HEK293 (cell line): ENCODE results near the gene GMIP.

Experiments
- CTCF ChIA-PET: fragments of 350-600 bp; formaldehyde crosslinking; extraction: SDS; loops from one replicate; lab custom pipeline; 2021; ENCODE audit warnings: antibody characterized with exemption; lab: Yijun Ruan, JAX
- POLR2A ChIA-PET: fragments of 300-600 bp; formaldehyde crosslinking; extraction: SDS; loops from one replicate; lab custom pipeline; 2020; ENCODE audit warnings: antibody characterized with exemption, inconsistent platforms; lab: Yijun Ruan, JAX
- H3K27ac ChIP-seq: fragments of 200-500 bp; sonication (Bioruptor generic); 2 replicates; pipeline ENCODE4 v1.5.1; 2014; ENCODE audit warnings: low read depth, low read length, control low read depth, inconsistent platforms; ENCODE audit errors: extremely low read depth
- H3K36me3 ChIP-seq, 2 experiments: fragments of 200-500 bp in 1 of 2; sonication (Bioruptor generic) in 1 of 2; 1 replicate in 1 of 2; 2 replicates in 1 of 2; pipeline ENCODE4 v1.5.1; 2014 to 2017; ENCODE audit warnings: inconsistent platforms in 2 of 2, low read length in 2 of 2; ENCODE audit not compliant: control insufficient read depth in 2 of 2, insufficient read depth in 1 of 2
- H3K4me1 ChIP-seq: fragments of 200-500 bp; sonication (Bioruptor generic); 2 replicates; pipeline ENCODE4 v1.5.1; 2014; ENCODE audit warnings: mild to moderate bottlenecking, low read length, inconsistent platforms; ENCODE audit not compliant: control insufficient read depth, insufficient read depth
- H3K4me3 ChIP-seq: 2 replicates; pipeline ENCODE4 v1.5.1; 2011; ENCODE audit warnings: low read depth, mild to moderate bottlenecking, control low read depth, low read length, moderate library complexity
- H3K9me3 ChIP-seq: fragments of 200-500 bp; sonication (Bioruptor generic); 2 replicates; pipeline ENCODE4 v1.5.1; 2014; ENCODE audit warnings: low read depth, low read length, inconsistent platforms; ENCODE audit not compliant: control insufficient read depth, insufficient read depth
- CTCF ChIP-seq: fragments of 450-650 bp; formaldehyde crosslinking; IDR thresholded peaks from 2 replicates; pipeline ENCODE4 v1.5.1; 2016; ENCODE audit warnings: missing biosample characterization, missing genetic modification characterization
- GFI1B ChIP-seq: fragments of 450-650 bp; formaldehyde crosslinking; IDR thresholded peaks from 2 replicates; pipeline ENCODE4 v1.5.1; 2016; ENCODE audit warnings: missing biosample characterization, missing genetic modification characterization
- GLI4 ChIP-seq: fragments of 450-650 bp; formaldehyde crosslinking; IDR thresholded peaks from 2 replicates; pipeline ENCODE4 v1.5.1; 2016; ENCODE audit warnings: missing biosample characterization, missing genetic modification characterization
- HIC1 ChIP-seq: fragments of 450-650 bp; formaldehyde crosslinking; IDR thresholded peaks from 2 replicates; pipeline ENCODE4 v1.5.1; 2016; ENCODE audit warnings: missing biosample characterization, missing genetic modification characterization
- KLF9 ChIP-seq: fragments of 450-650 bp; formaldehyde crosslinking; IDR thresholded peaks from 2 replicates; pipeline ENCODE4 v1.5.1; 2016; ENCODE audit warnings: missing biosample characterization, missing genetic modification characterization, low read depth
- PRDM1 ChIP-seq: fragments of 450-650 bp; formaldehyde crosslinking; IDR thresholded peaks from 2 replicates; pipeline ENCODE4; 2016; ENCODE audit warnings: missing biosample characterization, missing genetic modification characterization
- PRDM10 ChIP-seq: fragments of 450-650 bp; formaldehyde crosslinking; IDR thresholded peaks from 2 replicates; pipeline ENCODE4 v1.5.1; 2016; ENCODE audit warnings: missing biosample characterization, missing genetic modification characterization
- ZBTB48 ChIP-seq: fragments of 450-650 bp; formaldehyde crosslinking; IDR thresholded peaks from 2 replicates; pipeline ENCODE4 v1.5.1; 2016; ENCODE audit warnings: missing biosample characterization, missing genetic modification characterization
- ZBTB8A ChIP-seq: fragments of 450-650 bp; formaldehyde crosslinking; IDR thresholded peaks from 2 replicates; pipeline ENCODE4 v1.5.1; 2016; ENCODE audit warnings: missing biosample characterization, missing genetic modification characterization
- ZFHX2 ChIP-seq: fragments of 450-650 bp; formaldehyde crosslinking; conservative IDR thresholded peaks from 2 replicates; pipeline ENCODE4 v1.5.1; 2016; ENCODE audit warnings: missing biosample characterization, missing genetic modification characterization
- ZIC2 ChIP-seq: fragments of 450-650 bp; formaldehyde crosslinking; IDR thresholded peaks from 2 replicates; pipeline ENCODE4 v1.5.1; 2016; ENCODE audit warnings: missing biosample characterization, missing genetic modification characterization
- ZNF138 ChIP-seq: fragments of 450-650 bp; formaldehyde crosslinking; IDR thresholded peaks from 2 replicates; pipeline ENCODE4 v1.5.1; 2016; ENCODE audit warnings: missing biosample characterization, missing genetic modification characterization, borderline replicate concordance
- ZNF148 ChIP-seq: fragments of 450-650 bp; formaldehyde crosslinking; IDR thresholded peaks from 2 replicates; pipeline ENCODE4 v1.5.0; 2017; ENCODE audit warnings: missing biosample characterization, missing genetic modification characterization, borderline replicate concordance
- ZNF341 ChIP-seq: fragments of 450-650 bp; formaldehyde crosslinking; IDR thresholded peaks from 2 replicates; pipeline ENCODE4; 2016; ENCODE audit warnings: low read depth, missing biosample characterization, missing genetic modification characterization
- ZNF350 ChIP-seq: fragments of 450-650 bp; formaldehyde crosslinking; IDR thresholded peaks from 2 replicates; pipeline ENCODE4 v1.5.0; 2017; ENCODE audit warnings: missing biosample characterization, mild to moderate bottlenecking, missing genetic modification characterization
- ZNF426 ChIP-seq: fragments of 450-650 bp; formaldehyde crosslinking; IDR thresholded peaks from 2 replicates; pipeline ENCODE4 v1.5.1; 2017; ENCODE audit warnings: missing biosample characterization, missing genetic modification characterization, mild to moderate bottlenecking, inconsistent platforms, moderate library complexity
- ZNF560 ChIP-seq: fragments of 450-650 bp; formaldehyde crosslinking; IDR thresholded peaks from 2 replicates; pipeline ENCODE4 v1.5.1; 2017; ENCODE audit warnings: missing biosample characterization, missing genetic modification characterization, borderline replicate concordance
- ZSCAN18 ChIP-seq: fragments of 450-650 bp; formaldehyde crosslinking; IDR thresholded peaks from 2 replicates; pipeline ENCODE4 v1.5.1; 2016; ENCODE audit warnings: missing biosample characterization, missing genetic modification characterization
- TF ChIP-seq, protein P1 (sequence below): fragments of 450-650 bp; formaldehyde crosslinking; IDR thresholded peaks from 2 replicates; pipeline ENCODE4 v1.5.1; 2016; ENCODE audit warnings: missing biosample characterization, missing genetic modification characterization
- TF ChIP-seq, protein P2 (sequence below): fragments of 450-650 bp; formaldehyde crosslinking; IDR thresholded peaks from 2 replicates; pipeline ENCODE4 v1.5.1; 2016; ENCODE audit warnings: missing biosample characterization, missing genetic modification characterization

GMIP gene

DNA sequence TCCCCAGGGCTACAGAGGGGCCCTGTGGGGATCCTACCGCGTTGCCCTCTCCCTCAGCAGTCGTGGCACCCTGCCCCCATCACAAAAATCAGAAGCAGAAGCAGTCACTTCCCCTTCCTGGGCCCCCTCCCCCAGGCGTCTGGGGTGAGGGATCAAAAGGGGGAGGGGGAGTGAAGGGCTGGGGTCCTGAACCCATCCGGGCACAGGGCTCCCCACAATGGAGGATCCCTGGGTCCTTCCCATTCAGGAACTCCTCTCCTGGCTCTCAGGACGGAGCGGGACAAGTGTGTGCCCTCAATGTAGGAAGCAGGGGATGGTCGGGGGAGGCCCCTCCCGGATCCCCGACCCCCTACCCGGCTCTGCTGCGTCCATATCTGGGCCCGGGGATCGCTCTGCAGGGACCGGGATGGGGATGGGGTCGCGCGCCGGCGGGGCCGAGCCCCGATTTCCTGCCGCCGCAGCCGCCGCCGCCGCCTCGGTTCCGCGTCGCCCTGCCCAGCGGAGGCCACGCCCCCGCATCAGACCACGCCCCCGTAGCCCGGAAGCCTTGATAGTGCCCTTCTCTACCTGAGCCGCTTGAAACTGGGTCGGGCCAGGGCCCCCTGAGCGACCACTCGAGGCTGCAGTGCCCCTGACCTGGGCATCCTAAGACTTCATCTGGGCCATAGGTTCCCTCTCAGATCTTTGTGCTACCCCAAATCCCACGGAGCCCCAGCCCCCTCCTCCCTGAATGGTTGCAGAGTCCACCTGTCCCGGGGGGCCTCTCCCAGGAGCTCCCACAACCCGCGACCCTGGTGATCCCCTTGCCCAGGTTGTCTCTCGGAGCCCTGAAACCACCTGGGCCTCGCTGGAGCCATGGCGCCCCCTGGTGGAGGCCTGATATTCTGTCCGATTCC, at the start of gene GMIP:
TSS of gene GMIP (minus strand) at position 500 of the 896 bp plus-strand sequence. CDS start at position 372, 128 bp downstream.
- peak within 1 kb of the TSS; percentile 81 for H3K4me3 ChIP-seq
- H3K4me1 ChIP-seq: no peaks in the 10 kb centered on the region
- ChIA-PET CTCF (interaction anchor here (0.7 to 2.5 kb wide), 13 partner anchors 8 to 153 kb away, joined by 3 to 47 read pairs (median 4); no protein-coding TSS in a partner anchor), POLR2A (no interaction called here)
- H3K27ac ChIP-seq: peak within 1 kb of the TSS; percentile 46; the same call in 1 of the 2 replicates
- H3K9me3 ChIP-seq: no peaks in the 10 kb centered on the region
- H3K36me3 ChIP-seq: peaks cover 6 to 43% of the 10 kb centered on the region in 2 experiments; a peak in 2 of 3 replicates
- TF ChIP-seq ZBTB48: peak; percentile 73
- TF ChIP-seq, protein P1, sequence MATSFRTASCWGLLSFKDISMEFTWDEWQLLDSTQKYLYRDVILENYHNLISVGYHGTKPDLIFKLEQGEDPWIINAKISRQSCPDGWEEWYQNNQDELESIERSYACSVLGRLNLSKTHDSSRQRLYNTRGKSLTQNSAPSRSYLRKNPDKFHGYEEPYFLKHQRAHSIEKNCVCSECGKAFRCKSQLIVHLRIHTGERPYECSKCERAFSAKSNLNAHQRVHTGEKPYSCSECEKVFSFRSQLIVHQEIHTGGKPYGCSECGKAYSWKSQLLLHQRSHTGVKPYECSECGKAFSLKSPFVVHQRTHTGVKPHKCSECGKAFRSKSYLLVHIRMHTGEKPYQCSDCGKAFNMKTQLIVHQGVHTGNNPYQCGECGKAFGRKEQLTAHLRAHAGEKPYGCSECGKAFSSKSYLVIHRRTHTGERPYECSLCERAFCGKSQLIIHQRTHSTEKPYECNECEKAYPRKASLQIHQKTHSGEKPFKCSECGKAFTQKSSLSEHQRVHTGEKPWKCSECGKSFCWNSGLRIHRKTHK (tag by site-specific recombination): no peak
- no peak for TF ChIP-seq ZNF138 (tag by site-specific recombination)
- peak; percentile 64 for TF ChIP-seq ZBTB8A (tag by site-specific recombination)
- TF ChIP-seq ZNF341 (tag by site-specific recombination): no peak
- TF ChIP-seq ZFHX2 (tag by site-specific recombination): no peak; the same call in 1 of the 2 replicates
- peak; percentile 34; the same call in 1 of the 2 replicates for TF ChIP-seq HIC1
- no peak for TF ChIP-seq ZNF350
- TF ChIP-seq, protein P2, sequence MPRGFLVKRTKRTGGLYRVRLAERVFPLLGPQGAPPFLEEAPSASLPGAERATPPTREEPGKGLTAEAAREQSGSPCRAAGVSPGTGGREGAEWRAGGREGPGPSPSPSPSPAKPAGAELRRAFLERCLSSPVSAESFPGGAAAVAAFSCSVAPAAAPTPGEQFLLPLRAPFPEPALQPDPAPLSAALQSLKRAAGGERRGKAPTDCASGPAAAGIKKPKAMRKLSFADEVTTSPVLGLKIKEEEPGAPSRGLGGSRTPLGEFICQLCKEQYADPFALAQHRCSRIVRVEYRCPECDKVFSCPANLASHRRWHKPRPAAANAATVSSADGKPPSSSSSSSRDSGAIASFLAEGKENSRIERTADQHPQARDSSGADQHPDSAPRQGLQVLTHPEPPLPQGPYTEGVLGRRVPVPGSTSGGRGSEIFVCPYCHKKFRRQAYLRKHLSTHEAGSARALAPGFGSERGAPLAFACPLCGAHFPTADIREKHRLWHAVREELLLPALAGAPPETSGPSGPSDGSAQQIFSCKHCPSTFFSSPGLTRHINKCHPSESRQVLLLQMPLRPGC: no peak
- TF ChIP-seq ZIC2 (tag by site-specific recombination): 0 out of 2 replicates have a peak, but pooled peaks have one; percentile 30
- TF ChIP-seq PRDM10: no peak
- no peak for TF ChIP-seq PRDM1 (tag by site-specific recombination)
- TF ChIP-seq ZNF148 (tag by site-specific recombination): no peak
- peak; percentile 86 for TF ChIP-seq KLF9
- TF ChIP-seq GLI4 (tag by site-specific recombination): no peak
- TF ChIP-seq CTCF (tag by site-specific recombination): peak; percentile 62
- TF ChIP-seq ZNF426: no peak
- TF ChIP-seq ZSCAN18 (tag by site-specific recombination): no peak
- no peak for TF ChIP-seq ZNF560 (tag by site-specific recombination)
- TF ChIP-seq GFI1B: no peak
